ENCODE measurements around the gene CETP.

- no peak for TF ChIP-seq POLR2A (IDR thresholded peaks at IDR 0.05)
- no peak for TF ChIP-seq CTCF (IDR thresholded peaks at IDR 0.05)
These were observed 11.7 kb upstream of the CETP start for GRCh38 chr16:56950051-56950450.

Measured in thyroid gland (tissue), 4 donors.